Testis (tissue), 2 donors: ENCODE results near the gene CDYL.

Experiments
- POLR2A ChIP-seq: fragments of 450-650 bp; IDR thresholded peaks from one replicate; pipeline ENCODE4 v1.6.1; 2017; ENCODE audit warnings: antibody characterized with exemption, mild to moderate bottlenecking, moderate library complexity
- TF ChIP-seq, protein P1 (sequence below), 3 experiments: fragments of 450-650 bp in 2 of 3; fragments of 200-600 bp in 1 of 3; sonication (generic) in 1 of 3; IDR thresholded peaks; one replicate each; pipeline ENCODE4 v1.5.1; 2016 to 2019; ENCODE audit warnings: antibody characterized with exemption in 3 of 3, mild to moderate bottlenecking in 2 of 3, moderate library complexity in 1 of 3

GRCh38 chr6:4728926-4729325, 47.3 kb upstream of the CDYL start:
- TF ChIP-seq, protein P1, sequence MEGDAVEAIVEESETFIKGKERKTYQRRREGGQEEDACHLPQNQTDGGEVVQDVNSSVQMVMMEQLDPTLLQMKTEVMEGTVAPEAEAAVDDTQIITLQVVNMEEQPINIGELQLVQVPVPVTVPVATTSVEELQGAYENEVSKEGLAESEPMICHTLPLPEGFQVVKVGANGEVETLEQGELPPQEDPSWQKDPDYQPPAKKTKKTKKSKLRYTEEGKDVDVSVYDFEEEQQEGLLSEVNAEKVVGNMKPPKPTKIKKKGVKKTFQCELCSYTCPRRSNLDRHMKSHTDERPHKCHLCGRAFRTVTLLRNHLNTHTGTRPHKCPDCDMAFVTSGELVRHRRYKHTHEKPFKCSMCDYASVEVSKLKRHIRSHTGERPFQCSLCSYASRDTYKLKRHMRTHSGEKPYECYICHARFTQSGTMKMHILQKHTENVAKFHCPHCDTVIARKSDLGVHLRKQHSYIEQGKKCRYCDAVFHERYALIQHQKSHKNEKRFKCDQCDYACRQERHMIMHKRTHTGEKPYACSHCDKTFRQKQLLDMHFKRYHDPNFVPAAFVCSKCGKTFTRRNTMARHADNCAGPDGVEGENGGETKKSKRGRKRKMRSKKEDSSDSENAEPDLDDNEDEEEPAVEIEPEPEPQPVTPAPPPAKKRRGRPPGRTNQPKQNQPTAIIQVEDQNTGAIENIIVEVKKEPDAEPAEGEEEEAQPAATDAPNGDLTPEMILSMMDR (IDR thresholded peaks at IDR 0.05): no peak
- no peak for TF ChIP-seq POLR2A
